ENCODE results near the gene TOMM20L. TPM values are rescaled to one million over a fixed set of nuclear protein-coding genes. Genes with fewer than 3 reads are reported as not detected.

TOMM20L gene
- total and polyA plus RNA-seq, 2 of the 8 experiments (the other 6 are each of a cell fraction or from before 2014, with no cell fraction given) = not detected

- no peak for DNase-seq (ENCODE audit: low read depth in 1 of 2, low spot score in 2 of 2)
- CTCF ChIA-PET (ENCODE audit: partially characterized antibody) = interaction anchor here (1.3 kb wide), 1 partner anchor 27 kb away, joined by 4 read pairs; no protein-coding TSS in a partner anchor
These were observed 4.9 kb upstream of the TOMM20L start for GRCh38 chr14:58390830-58391229.

More at GRCh38 chr14:58390830-58391229, 4.9 kb upstream of the TOMM20L start:
- Histone ChIP-seq H2BK120ac (replicated peaks; ENCODE audit: low read depth, low read length) (no peak overlapping the region), H3K23me2 (ENCODE audit: low read depth, low read length) (peaks cover 3% of the 10 kb centered on the region; the same call in 1 of the 2 replicates), H2BK20ac (ENCODE audit: low read length) (no peak overlapping the region), H2AFZ (ENCODE audit: low read length) (no peak overlapping the region), H3K79me2 (ENCODE audit: control insufficient read depth in 1 of 2, insufficient read depth in 2 of 2, low read length in 2 of 2) (no peaks in the 10 kb centered on the region), H3K9ac (replicated peaks in 1 of 4; ENCODE audit: extremely low read depth in 1 of 4, low read depth in 3 of 4, low read length in 3 of 4) (no peak overlapping the region), H3K27ac (ENCODE audit: low read depth, low read length) (no peak overlapping the region), H3K4me3 (ENCODE audit: extremely low read depth in 1 of 4, insufficient read depth in 2 of 4, low read depth in 3 of 4, low read length in 4 of 4) (no peak overlapping the region), H3K4me2 (ENCODE audit: insufficient read depth in 1 of 2, low read depth in 2 of 2, low read length in 2 of 2) (no peak overlapping the region), H3K18ac (ENCODE audit: extremely low read depth, low read length) (no peak overlapping the region), H3K9me3 (ENCODE audit: insufficient read depth in 2 of 2, low read depth in 1 of 2, low read length in 1 of 2) (no peaks in the 10 kb centered on the region; a peak in 1 of 4 replicates), H3K56ac (replicated peaks; ENCODE audit: insufficient read length, low read depth, low read length) (no peak overlapping the region), H3K79me1 (ENCODE audit: low read depth, low read length) (no peaks in the 10 kb centered on the region), H4K5ac (ENCODE audit: insufficient read length, low read depth, low read length) (no peak overlapping the region), H3K36me3 (ENCODE audit: control insufficient read depth in 2 of 4, insufficient read depth in 4 of 4, low read length in 3 of 4) (no peaks in the 10 kb centered on the region), H2BK15ac (ENCODE audit: low read length) (no peak overlapping the region), H4K91ac (replicated peaks; ENCODE audit: insufficient read length, low read length) (no peak overlapping the region), H2AK5ac (ENCODE audit: low read depth, low read length) (no peak overlapping the region), H2BK5ac (ENCODE audit: low read depth, low read length) (no peak overlapping the region), H3K4ac (replicated peaks; ENCODE audit: insufficient read length, low read depth, low read length) (no peak overlapping the region), H4K8ac (ENCODE audit: extremely low read depth, insufficient read depth, low read length) (no peak overlapping the region), H3K23ac (ENCODE audit: insufficient read length) (no peak overlapping the region), H3K14ac (ENCODE audit: insufficient read length) (no peak overlapping the region), H3K27me3 (replicated peaks in 1 of 4; ENCODE audit: control insufficient read depth in 3 of 4, extremely low read depth in 1 of 4, insufficient read depth in 3 of 4, low read length in 3 of 4) (peaks cover 0 to 4% (median 2%) of the 10 kb centered on the region in 4 experiments; a peak in 3 of 7 replicates), H3K4me1 (replicated peaks in 1 of 4; ENCODE audit: control insufficient read depth in 3 of 4, insufficient read depth in 4 of 4, low read length in 3 of 4) (peaks cover 0 to 6% (median 2%) of the 10 kb centered on the region in 4 experiments; a peak in 2 of 7 replicates), H4K20me1 (replicated peaks in 1 of 2; ENCODE audit: control insufficient read depth in 1 of 2, insufficient read depth in 2 of 2, low read length in 2 of 2) (no peaks in the 10 kb centered on the region), H2BK12ac (ENCODE audit: low read depth, low read length) (no peak overlapping the region)
- 100% methylated on average over 2 of the region's 2 CpGs; no CpG with 5 or more reads in 1 of the 2 experiments for WGBS, 2 experiments (ENCODE audit: extremely low coverage in 1 of 2, insufficient coverage in 1 of 2, insufficient read length in 1 of 2, insufficient replicate concordance in 2 of 2, low coverage in 1 of 2, low lambda C conversion rate in 2 of 2, missing lambda C conversion rate in 1 of 2)
- POLR2A ChIA-PET (ENCODE audit: partially characterized antibody) = interaction anchor here (0.8 kb wide), 1 partner anchor 9 kb away, joined by 4 read pairs; no protein-coding TSS in a partner anchor
- no peak for FAIRE-seq
- TF ChIP-seq POLR2A (IDR thresholded peaks at IDR 0.05; ENCODE audit: control extremely low read depth in 1 of 2, low read depth in 2 of 2, low read length in 2 of 2) = no peak
- TF ChIP-seq RFX5 (IDR thresholded peaks at IDR 0.05; ENCODE audit: borderline replicate concordance, low read depth, low read length) = no peak
- TF ChIP-seq SRF (IDR thresholded peaks at IDR 0.05; ENCODE audit: low read depth, low read length) = no peak
- no peak for TF ChIP-seq EZH2 (IDR thresholded peaks at IDR 0.05; ENCODE audit: low read depth, low read length, severe bottlenecking)
- no peak for TF ChIP-seq PHF8 (conservative IDR thresholded peaks at IDR 0.05; ENCODE audit: low read depth, low read length)
- TF ChIP-seq RBBP5 (IDR thresholded peaks at IDR 0.05; ENCODE audit: borderline replicate concordance, low read depth, low read length) = no peak
- TF ChIP-seq, protein P1, sequence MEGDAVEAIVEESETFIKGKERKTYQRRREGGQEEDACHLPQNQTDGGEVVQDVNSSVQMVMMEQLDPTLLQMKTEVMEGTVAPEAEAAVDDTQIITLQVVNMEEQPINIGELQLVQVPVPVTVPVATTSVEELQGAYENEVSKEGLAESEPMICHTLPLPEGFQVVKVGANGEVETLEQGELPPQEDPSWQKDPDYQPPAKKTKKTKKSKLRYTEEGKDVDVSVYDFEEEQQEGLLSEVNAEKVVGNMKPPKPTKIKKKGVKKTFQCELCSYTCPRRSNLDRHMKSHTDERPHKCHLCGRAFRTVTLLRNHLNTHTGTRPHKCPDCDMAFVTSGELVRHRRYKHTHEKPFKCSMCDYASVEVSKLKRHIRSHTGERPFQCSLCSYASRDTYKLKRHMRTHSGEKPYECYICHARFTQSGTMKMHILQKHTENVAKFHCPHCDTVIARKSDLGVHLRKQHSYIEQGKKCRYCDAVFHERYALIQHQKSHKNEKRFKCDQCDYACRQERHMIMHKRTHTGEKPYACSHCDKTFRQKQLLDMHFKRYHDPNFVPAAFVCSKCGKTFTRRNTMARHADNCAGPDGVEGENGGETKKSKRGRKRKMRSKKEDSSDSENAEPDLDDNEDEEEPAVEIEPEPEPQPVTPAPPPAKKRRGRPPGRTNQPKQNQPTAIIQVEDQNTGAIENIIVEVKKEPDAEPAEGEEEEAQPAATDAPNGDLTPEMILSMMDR (IDR thresholded peaks at IDR 0.05; ENCODE audit: control extremely low read depth in 1 of 3, insufficient read depth in 1 of 3, low read depth in 1 of 3, low read length in 3 of 3) = no peak
- no peak for TF ChIP-seq POU5F1 (IDR thresholded peaks at IDR 0.05; ENCODE audit: low read depth, low read length)
- no peak for TF ChIP-seq YY1 (IDR thresholded peaks at IDR 0.05; ENCODE audit: low read depth, low read length)
- no peak for TF ChIP-seq ASH2L (IDR thresholded peaks at IDR 0.05; ENCODE audit: low read length)
- TF ChIP-seq KDM1A (IDR thresholded peaks at IDR 0.05; ENCODE audit: borderline replicate concordance, low read length) = no peak
- TF ChIP-seq TAF1 (IDR thresholded peaks at IDR 0.05; ENCODE audit: low read depth, low read length) = no peak
